ENCODE measurements around the gene KRT6C.

GRCh38 chr12:52521175-52521567 lies 47.6 kb upstream of the KRT6C start:
- no peak for TF ChIP-seq CTCF (IDR thresholded peaks at IDR 0.05)
- no peak for TF ChIP-seq POLR2A (IDR thresholded peaks at IDR 0.05)

All from transverse colon (tissue), 3 donors.